Heart right ventricle (tissue), 16 donors: Measurements from ENCODE around the gene LPCAT3. TPM values are rescaled to one million over a fixed set of nuclear protein-coding genes. Genes with fewer than 3 reads are reported as not detected.
"Not testable (repeated sequence)": the region's sequence is repeated elsewhere in the genome, so short reads cannot be mapped to it uniquely, and the experiment has no call there.

Experiments used
- ATAC-seq, 8 donors: fragments of 200-7000 bp; cut with Tn5 transposase; one replicate each; pipeline ENCODE4 v1.9.1; 2020; ENCODE audit warnings: mild to moderate bottlenecking in 8 of 8, moderate library complexity in 8 of 8, moderate number of reproducible peaks in 1 of 8
- DNase-seq, 2 donors: peaks; one replicate each; pipeline ENCODE4 v3.0.0-alpha.2; 2020
- H3K27ac ChIP-seq, 10 donors: fragments of 200-600 bp; sonication (generic) in 2 of 10; one replicate each; pipeline versions ENCODE4 v1.5.0 to v1.8.0; 2020 to 2022; ENCODE audit warnings: mild to moderate bottlenecking in 3 of 10
- H3K27me3 ChIP-seq, 7 donors: fragments of 200-600 bp; one replicate each; pipeline ENCODE4 v1.8.0; 2021 to 2022; ENCODE audit warnings: mild to moderate bottlenecking in 2 of 7
- H3K36me3 ChIP-seq, 9 donors: fragments of 200-600 bp; sonication (generic) in 1 of 9; one replicate each; pipeline versions ENCODE4 v1.5.0 to v1.8.0; 2020 to 2022; ENCODE audit warnings: mild to moderate bottlenecking in 2 of 9
- H3K4me1 ChIP-seq, 9 donors: fragments of 200-600 bp; sonication (generic) in 1 of 9; one replicate each; pipeline versions ENCODE4 v1.5.0 to v1.8.0; 2020 to 2022; ENCODE audit warnings: mild to moderate bottlenecking in 4 of 9
- H3K4me3 ChIP-seq, 10 donors: fragments of 200-600 bp; sonication (generic) in 2 of 10; one replicate each; pipeline versions ENCODE4 v1.5.0 to v1.8.0; 2020 to 2022; ENCODE audit warnings: mild to moderate bottlenecking in 7 of 10, moderate library complexity in 2 of 10
- H3K9me3 ChIP-seq, 11 donors: fragments of 200-600 bp in 10 of 11; sonication (generic) in 2 of 11; one replicate each; pipeline versions ENCODE4 v1.5.0 to v1.8.0; 2013 to 2022; ENCODE audit warnings: mild to moderate bottlenecking in 2 of 11, control low read depth in 1 of 11, moderate library complexity in 1 of 11
- WGBS, 2 donors: extraction: QIAGEN DNeasy Blood & Tissue Kit; methylation state at CpG; one replicate each; pipeline ENCODE4 v1.1.7; 2013; ENCODE audit warnings: inconsistent platforms in 1 of 2; 5-methylcytosine and 5-hydroxymethylcytosine counted together
- intact Hi-C, 10 donors: fragments of 100-400 bp; cut with DNase I; formaldehyde crosslinking; loops; one replicate each; pipeline versions ENCODE4 v1.11.1 to v1.14.2; 2022
- polyA plus RNA-seq, 2 donors: library from polyadenylated mRNA; stranded (reverse); fragments of 200-250 nt; gene quantifications; one replicate each; pipeline ENCODE4 v1.2.3, GENCODE V29; 2013
- total RNA-seq, 10 donors: library from RNA; stranded (reverse); fragmentation: NEBNext Ultra II Directional in 3 of 10; extraction: Animal tissue kit (Norgen Biotek cat#: 25700) in 3 of 10; gene quantifications; one replicate each; pipeline versions ENCODE4 v1.2.1 to v1.2.4, GENCODE V29; 2021 to 2023
- TF ChIP-seq, protein P1 (sequence below), 9 donors: fragments of 200-600 bp; sonication (generic) in 2 of 9; IDR thresholded peaks; one replicate each; pipeline versions ENCODE4 v1.5.0 to v1.8.0; 2021 to 2022; ENCODE audit warnings: antibody characterized with exemption in 9 of 9, mild to moderate bottlenecking in 5 of 9, moderate library complexity in 1 of 9
- donor health status: Arrhythmogenic right ventricular cardiomyopathy.
- donor health status: ischemic (EF 13 %, LVEDD 7.1; RV severe dilation, severe dysfunction).
- donor health status: healthy with polysubstance abuse.
- donor health status: DM: no; HTN: yes; CAD: no.
- donor health status: DM: no; HTN: no; CAD: no.
- donor health status: ischemic (EF 25% LVEDD 6.9; RV normal size, moderate dysfunction).
- donor health status: ischemic (EF 25% LVEDD 5.7; RV mildly dilated, moderate dysfunction).
- donor health status: healthy.
- donor health status: DM: yes; HTN: yes; CAD: no.
- donor health status: Ischemic cardiomyopathy.
- donor health status: ischemic (EF 35%, LVEDD 5.7; RV mildly dilated, moderate dysfunction).
- donor health status: nonischemic (EF 11% LVEDD 7.7; RV severe dilation, severe dysfunction).
- donor health status: DM: yes; HTN: yes; CAD: no.
- donor health status: PGD.
- donor health status: ischemic (EF 29% LVEDD 5.4; RV normal size, mild dysfunction).
- donor health status: nonischemic (EF 23%, LVEDD 6.1; RV moderate dilation, normal function).

The LPCAT3 gene
- total and polyA plus RNA-seq, 12 donors: 19.9 to 65.8 (median 35.5) TPM

DNA sequence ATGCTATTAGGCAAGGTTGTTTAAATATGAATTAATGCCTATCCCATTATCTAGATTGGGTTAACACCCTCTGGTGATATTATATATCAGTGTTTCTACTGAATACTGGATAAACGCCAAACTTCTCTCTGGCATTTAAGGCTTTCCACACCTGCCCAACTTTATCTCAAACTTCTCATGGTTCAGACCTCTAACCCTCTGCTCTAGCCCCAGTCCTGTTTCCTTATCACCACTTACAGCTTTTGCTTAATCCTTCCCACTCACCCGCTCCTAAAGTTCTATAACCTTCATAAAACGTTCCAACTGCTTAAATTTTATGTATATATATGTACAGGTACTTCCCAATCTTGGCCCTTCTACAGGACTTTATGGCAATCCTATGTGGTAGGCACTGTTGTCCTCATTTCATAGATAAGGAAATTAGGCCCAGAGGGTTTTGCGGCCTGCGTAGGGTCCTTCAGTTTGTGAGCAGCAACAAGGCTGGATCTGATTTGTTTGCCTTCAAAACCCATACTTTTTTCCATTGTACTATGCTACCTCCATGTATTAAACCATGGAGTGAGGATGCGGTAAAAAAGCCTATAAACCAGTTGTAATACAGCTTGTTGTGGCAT is 1.2 kb downstream of the LPCAT3 start:
- peak overlapping the region in 7 of 10 donors; percentile 86 to 97 (median 91) for H3K27ac ChIP-seq
- H3K27me3 ChIP-seq: no peaks in the 10 kb centered on the region
- TF ChIP-seq, protein P1, sequence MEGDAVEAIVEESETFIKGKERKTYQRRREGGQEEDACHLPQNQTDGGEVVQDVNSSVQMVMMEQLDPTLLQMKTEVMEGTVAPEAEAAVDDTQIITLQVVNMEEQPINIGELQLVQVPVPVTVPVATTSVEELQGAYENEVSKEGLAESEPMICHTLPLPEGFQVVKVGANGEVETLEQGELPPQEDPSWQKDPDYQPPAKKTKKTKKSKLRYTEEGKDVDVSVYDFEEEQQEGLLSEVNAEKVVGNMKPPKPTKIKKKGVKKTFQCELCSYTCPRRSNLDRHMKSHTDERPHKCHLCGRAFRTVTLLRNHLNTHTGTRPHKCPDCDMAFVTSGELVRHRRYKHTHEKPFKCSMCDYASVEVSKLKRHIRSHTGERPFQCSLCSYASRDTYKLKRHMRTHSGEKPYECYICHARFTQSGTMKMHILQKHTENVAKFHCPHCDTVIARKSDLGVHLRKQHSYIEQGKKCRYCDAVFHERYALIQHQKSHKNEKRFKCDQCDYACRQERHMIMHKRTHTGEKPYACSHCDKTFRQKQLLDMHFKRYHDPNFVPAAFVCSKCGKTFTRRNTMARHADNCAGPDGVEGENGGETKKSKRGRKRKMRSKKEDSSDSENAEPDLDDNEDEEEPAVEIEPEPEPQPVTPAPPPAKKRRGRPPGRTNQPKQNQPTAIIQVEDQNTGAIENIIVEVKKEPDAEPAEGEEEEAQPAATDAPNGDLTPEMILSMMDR (IDR thresholded peaks at IDR 0.05): no peak
- DNase-seq (no peak), ATAC-seq (no peak)
- peaks cover 0 to 29% (median 0%) of the 10 kb centered on the region in 9 donors for H3K36me3 ChIP-seq
- peaks cover 0 to 40% (median 24%) of the 10 kb centered on the region in 9 donors for H3K4me1 ChIP-seq
- no peaks in the 10 kb centered on the region for H3K9me3 ChIP-seq
- 67 to 73% methylated on average over 6 of the region's 6 CpGs for WGBS, 2 donors
- peak overlapping the region in 9 of 10 donors; percentile 63 to 93 (median 74) for H3K4me3 ChIP-seq
- intact Hi-C loops: loop anchor here in 5 of 10 donors (5.0 to 10.0 kb wide), 3 partner anchors 45 to 55 kb away; partner anchors contain the start of genes EMG1 (in 3 of the 5) and PHB2 (in 3 of the 5)

DNA sequence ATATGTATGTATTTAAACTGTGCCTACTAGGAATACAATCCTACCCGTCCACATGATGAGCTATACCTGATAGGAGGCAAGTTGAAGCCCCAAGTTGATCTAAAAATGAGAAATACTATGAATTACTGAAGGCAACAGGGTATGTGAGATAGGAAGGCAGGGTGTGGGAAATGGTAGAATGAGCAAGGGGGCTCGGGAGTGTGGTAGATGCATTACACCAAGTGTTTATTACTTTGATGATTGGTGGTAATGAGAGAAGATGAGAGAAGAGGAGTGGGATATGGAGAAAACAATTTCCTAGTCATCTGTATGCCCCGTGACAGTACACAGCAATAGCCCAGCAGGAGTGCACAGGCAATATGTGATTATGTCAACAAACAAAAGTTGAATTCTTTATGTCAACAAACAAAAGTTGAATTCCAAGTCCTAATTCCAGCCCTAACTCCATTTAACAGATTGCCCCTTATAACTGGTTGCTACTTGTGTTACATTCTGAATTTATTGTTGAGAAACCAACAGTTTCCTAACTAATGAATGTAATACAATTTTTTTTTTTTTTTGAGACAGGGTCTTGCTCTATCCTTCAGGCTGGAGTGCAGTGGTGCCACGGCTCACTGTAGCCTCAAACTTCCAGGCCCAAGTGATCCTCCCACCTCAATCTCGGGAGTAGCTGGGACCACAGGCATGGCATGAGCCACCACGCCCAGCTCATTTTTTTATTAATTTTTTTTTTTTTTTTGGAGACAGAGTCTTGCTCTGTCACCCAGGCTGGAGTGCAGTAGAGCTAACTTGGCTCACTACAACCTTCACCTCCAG is 2.5 kb downstream of the LPCAT3 start:
- Histone ChIP-seq H3K9me3 (no peaks in the 10 kb centered on the region), H3K27me3 (no peaks in the 10 kb centered on the region), H3K4me3 (no peak overlapping the region), H3K36me3 (peaks cover 0 to 37% (median 0%) of the 10 kb centered on the region in 9 donors), H3K4me1 (peaks cover 0 to 46% (median 24%) of the 10 kb centered on the region in 9 donors), H3K27ac (no peak overlapping the region)
- ATAC-seq (no peak), DNase-seq (no peak)
- TF ChIP-seq, protein P1 (IDR thresholded peaks at IDR 0.05): no peak
- WGBS, 2 donors: 78 to 83% methylated on average over 6 of the region's 6 CpGs
- intact Hi-C loops: loop anchor here in 5 of 10 donors (5.0 to 10.0 kb wide), 3 partner anchors 43 to 53 kb away; partner anchors contain the start of genes EMG1 (in 3 of the 5) and PHB2 (in 3 of the 5)

DNA sequence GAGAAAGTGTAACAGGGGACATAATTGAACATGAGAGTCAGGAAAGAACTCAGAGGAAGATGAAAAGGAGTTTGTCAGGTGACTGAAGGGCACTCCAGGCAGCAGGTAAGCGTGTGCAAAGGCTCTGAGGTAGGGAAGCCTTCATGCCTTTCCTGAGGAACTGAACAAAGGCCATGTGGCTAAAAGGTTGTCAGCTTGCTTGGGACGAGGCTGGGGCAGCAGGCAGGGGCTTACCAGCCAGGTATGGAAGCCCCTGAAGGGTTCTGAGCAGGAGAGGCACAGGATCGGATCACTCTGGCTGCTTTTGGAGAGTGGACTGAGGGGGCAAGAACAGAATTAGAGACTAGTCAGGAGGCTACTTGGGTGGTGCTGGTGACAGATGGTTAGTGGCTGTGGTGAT is 5.2 kb downstream of the LPCAT3 start:
- H3K36me3 ChIP-seq: peaks cover 0 to 64% (median 0%) of the 10 kb centered on the region in 9 donors
- DNase-seq: no peak
- no peaks in the 10 kb centered on the region for H3K27me3 ChIP-seq
- TF ChIP-seq, protein P1 (IDR thresholded peaks at IDR 0.05): no peak
- ATAC-seq: no peak
- WGBS, 2 donors: 93 to 94% methylated on average over 3 of the region's 3 CpGs
- intact Hi-C loops: loop anchor here in 1 of 10 donors (10.0 kb wide), 1 partner anchor 48 kb away; no protein-coding TSS in a partner anchor
- H3K4me1 ChIP-seq: peaks cover 0 to 59% (median 22%) of the 10 kb centered on the region in 9 donors
- H3K9me3 ChIP-seq: no peaks in the 10 kb centered on the region
- H3K4me3 ChIP-seq: no peak overlapping the region
- no peak overlapping the region for H3K27ac ChIP-seq

DNA sequence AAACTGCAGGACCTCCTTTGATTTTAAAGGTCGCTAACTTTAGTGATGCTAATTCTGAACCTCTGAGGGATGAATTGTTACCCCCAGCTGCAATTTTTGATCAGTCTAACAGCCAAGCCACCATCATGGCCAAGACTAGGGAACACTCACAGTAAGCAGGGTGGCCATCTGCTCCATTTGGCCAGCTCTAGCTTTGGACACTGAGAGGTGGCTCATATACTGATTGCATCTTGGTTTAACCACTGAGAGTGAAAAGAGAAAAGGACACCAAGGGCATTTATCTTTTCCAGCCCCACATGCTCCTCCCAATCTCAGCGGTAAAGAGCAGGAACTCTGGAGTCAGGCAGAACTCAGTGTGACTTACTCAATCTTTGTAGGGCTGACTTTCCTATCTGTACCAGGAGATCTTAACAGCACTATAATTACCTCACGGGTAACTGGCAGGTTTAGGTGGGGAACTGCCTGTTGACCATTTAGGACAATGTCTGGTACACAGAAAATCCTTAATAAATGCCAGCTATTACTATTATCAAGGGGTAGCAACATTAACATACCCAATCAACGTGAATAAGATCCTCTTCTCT is 6.2 kb downstream of the LPCAT3 start:
- ATAC-seq (peak in 3 of 8 donors; percentile 42 to 61 (median 52)), DNase-seq (no peak)
- 63 to 66% methylated on average over 4 of the region's 4 CpGs for WGBS, 2 donors
- Histone ChIP-seq H3K27me3 (no peaks in the 10 kb centered on the region), H3K4me3 (no peak overlapping the region), H3K27ac (peak overlapping the region in 3 of 10 donors; percentile 16 to 35 (median 28)), H3K9me3 (no peaks in the 10 kb centered on the region), H3K4me1 (peaks cover 0 to 62% (median 21%) of the 10 kb centered on the region in 9 donors), H3K36me3 (peaks cover 0 to 67% (median 0%) of the 10 kb centered on the region in 9 donors)
- TF ChIP-seq, protein P1 (IDR thresholded peaks at IDR 0.05): no peak
- intact Hi-C loops: loop anchor here in 1 of 10 donors (10.0 kb wide), 1 partner anchor 47 kb away; no protein-coding TSS in a partner anchor

DNA sequence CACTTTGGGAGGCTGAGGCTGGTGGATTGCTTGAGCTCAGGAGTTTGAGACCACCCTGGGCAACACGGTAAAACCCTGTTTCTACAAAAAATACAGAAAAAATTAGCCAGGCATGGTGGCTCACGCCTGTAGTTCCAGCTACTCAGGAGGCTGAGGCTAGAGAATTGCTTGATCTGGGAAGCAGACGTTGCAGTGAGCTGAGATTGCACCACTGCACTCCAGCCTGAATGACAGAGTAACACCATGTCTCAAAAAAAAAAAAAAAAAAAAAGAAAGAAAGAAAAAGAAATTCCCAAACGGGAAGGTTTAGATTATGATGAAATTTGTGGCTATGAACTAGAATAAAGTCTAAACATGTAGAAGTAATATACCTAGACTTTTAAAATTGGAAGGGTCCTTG is 6.9 kb downstream of the LPCAT3 start:
- H3K9me3 ChIP-seq, H3K27me3 ChIP-seq, DNase-seq, H3K4me3 ChIP-seq, ATAC-seq: not testable (repeated sequence)
- peaks cover 0 to 62% (median 14%) of the 10 kb centered on the region in 9 donors for H3K4me1 ChIP-seq
- peak overlapping the region in 1 of 10 donors; percentile 35 for H3K27ac ChIP-seq
- 82 to 92% methylated on average over 4 of the region's 4 CpGs for WGBS, 2 donors
- H3K36me3 ChIP-seq: peaks cover 0 to 69% (median 0%) of the 10 kb centered on the region in 9 donors
- intact Hi-C loops: loop anchor here in 1 of 10 donors (10.0 kb wide), 1 partner anchor 47 kb away; no protein-coding TSS in a partner anchor
